Lower leg skin (tissue), 4 donors: ENCODE data around the gene TMEM98. TPM values are rescaled to one million over a fixed set of nuclear protein-coding genes. Genes with fewer than 3 reads are reported as not detected.

Experiments used
- DNase-seq, 2 donors: peaks; one replicate each; pipeline ENCODE4 v3.0.0-alpha.2; 2019; ENCODE audit warnings: low spot score in 2 of 2
- H3K4me3 ChIP-seq: fragments of 200-600 bp; sonication (generic); 2 replicates; pipeline ENCODE4 v1.5.1; 2017; ENCODE audit warnings: mild to moderate bottlenecking, low read depth; ENCODE audit not compliant: poor library complexity, severe bottlenecking
- POLR2A ChIP-seq, 2 donors: fragments of 450-650 bp; IDR thresholded peaks; one replicate each; pipeline ENCODE4 v1.6.1; 2016 to 2017; ENCODE audit warnings: antibody characterized with exemption in 2 of 2, mild to moderate bottlenecking in 1 of 2, moderate library complexity in 1 of 2
- WGBS, 2 donors: methylation state at CpG; one replicate each; pipeline ENCODE4 v1.1.5; 2018; 5-methylcytosine and 5-hydroxymethylcytosine counted together
- intact Hi-C: fragments of 100-400 bp; cut with DNase I; formaldehyde crosslinking; loops from one replicate; pipeline ENCODE4 v1.15.0; 2023; ENCODE audit warnings: low total_unique reads
- total RNA-seq, 4 donors: library from RNA; depleted of rRNA; stranded (reverse); fragments of >200 nt; gene quantifications; one replicate each; pipeline ENCODE4 v1.1.0, GENCODE V29; 2016
- TF ChIP-seq, protein P1 (sequence below), 3 donors: fragments of 450-650 bp; IDR thresholded peaks; one replicate each; pipeline ENCODE4 v1.5.1; 2016; ENCODE audit warnings: antibody characterized with exemption in 3 of 3, mild to moderate bottlenecking in 3 of 3, moderate library complexity in 2 of 3

The TMEM98 gene
- total RNA-seq, 4 donors from 2014 or later = 13.3 to 42.7 (median 18.5) TPM

DNA sequence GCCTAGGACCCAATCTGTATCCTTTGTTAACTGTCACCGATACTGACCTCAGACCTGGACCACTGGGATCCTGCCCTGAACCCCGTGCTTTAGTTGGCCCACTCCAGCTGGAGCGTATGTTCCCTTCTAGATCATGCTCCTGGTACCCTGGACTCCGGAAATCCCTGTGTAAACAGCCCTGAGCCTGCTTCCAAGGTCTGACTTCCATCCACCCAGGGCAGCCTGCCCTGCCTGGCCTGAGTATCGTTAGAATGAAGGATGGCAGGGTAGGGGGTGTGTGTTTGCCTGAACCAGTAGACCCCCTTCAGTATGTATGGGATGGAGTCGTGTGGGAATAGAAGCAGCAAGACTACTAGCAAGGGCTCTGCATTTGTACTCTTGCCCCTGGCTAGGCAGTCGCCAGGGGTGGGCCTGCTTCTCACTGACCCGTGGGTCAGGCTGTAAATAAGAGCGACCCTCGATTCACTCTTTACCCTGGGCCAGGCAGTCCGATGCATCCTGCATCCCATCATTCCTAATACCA, 691 bp upstream of the TMEM98 start:
- 35 to 45% methylated on average over 11 of the region's 11 CpGs for WGBS, 2 donors
- peak in 1 of 2 donors; percentile 79 for DNase-seq
- peak overlapping the region; percentile 59 for H3K4me3 ChIP-seq
- TF ChIP-seq POLR2A (IDR thresholded peaks at IDR 0.05) = no peak
- TF ChIP-seq, protein P1, sequence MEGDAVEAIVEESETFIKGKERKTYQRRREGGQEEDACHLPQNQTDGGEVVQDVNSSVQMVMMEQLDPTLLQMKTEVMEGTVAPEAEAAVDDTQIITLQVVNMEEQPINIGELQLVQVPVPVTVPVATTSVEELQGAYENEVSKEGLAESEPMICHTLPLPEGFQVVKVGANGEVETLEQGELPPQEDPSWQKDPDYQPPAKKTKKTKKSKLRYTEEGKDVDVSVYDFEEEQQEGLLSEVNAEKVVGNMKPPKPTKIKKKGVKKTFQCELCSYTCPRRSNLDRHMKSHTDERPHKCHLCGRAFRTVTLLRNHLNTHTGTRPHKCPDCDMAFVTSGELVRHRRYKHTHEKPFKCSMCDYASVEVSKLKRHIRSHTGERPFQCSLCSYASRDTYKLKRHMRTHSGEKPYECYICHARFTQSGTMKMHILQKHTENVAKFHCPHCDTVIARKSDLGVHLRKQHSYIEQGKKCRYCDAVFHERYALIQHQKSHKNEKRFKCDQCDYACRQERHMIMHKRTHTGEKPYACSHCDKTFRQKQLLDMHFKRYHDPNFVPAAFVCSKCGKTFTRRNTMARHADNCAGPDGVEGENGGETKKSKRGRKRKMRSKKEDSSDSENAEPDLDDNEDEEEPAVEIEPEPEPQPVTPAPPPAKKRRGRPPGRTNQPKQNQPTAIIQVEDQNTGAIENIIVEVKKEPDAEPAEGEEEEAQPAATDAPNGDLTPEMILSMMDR (IDR thresholded peaks at IDR 0.05) = no peak
- intact Hi-C loops = no loop called here

DNA sequence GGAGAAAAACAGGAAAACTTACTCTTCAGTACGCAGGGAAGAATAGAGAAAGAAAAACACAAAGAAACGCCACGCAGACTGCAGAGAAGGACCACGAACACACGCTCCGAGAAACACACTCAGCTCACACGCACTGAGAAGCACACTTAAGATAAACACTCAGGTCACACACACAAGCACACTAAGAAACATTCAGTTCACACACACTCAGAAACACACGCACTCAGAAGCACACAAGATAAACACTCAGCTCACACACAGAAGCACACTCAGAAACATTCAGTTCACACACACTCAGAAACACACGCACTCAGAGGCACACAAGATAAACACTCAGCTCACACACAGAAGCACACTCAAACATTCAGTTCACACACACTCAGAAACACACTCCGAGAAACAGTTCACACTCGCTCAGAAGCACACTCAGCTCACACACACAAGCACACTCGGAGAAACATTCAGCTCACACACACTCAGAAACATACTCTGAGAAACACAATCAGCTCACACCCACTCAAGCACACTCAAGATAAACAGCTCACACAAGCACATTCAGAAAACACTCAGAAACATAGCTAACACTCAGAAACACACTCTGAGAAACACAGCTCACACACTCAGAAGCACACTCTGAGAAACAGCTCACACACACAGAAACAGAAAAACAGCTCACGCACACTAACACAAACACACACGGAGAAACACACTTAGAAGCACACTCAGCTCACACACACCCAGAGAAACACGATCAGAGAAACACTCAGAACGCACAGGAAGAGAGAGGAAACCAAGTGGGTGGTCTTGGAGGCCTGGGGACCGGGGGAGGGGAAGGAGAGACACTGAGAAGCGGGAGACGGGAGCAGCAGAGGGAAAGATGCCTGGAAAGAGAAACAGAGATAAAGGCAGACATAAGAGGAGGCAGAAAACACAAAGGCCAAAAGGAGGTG, 908 bp downstream of the TMEM98 start:
- H3K4me3 ChIP-seq = peak overlapping the region; percentile 59
- TF ChIP-seq, protein P1 (IDR thresholded peaks at IDR 0.05) = no peak
- no peak for TF ChIP-seq POLR2A (IDR thresholded peaks at IDR 0.05)
- WGBS, 2 donors = 20 to 23% methylated on average over 19 of the region's 19 CpGs
- intact Hi-C loops = no loop called here
- DNase-seq = peak in 1 of 2 donors; percentile 61

DNA sequence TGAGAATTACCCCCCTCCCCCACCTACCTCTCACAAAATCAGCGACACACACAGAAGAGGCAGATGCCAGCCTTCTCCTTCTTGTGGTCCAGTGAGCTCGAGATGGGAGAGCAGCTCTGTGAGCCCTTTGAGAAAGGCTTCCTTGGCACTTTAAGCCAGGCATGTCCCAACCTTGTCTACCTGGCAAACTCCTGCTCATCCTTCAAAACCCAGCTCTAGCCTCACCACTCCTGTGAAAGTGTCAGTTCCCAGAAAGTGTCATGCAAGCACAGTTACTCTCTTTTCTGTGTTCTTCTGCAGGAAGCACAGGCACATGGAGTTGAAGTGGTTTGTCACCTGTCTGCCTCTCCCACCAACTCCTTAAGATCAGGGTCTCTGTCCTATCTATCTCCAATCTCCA, 1.6 kb downstream of the TMEM98 start:
- intact Hi-C loops = no loop called here
- TF ChIP-seq, protein P1 (IDR thresholded peaks at IDR 0.05) = no peak
- no peak for TF ChIP-seq POLR2A (IDR thresholded peaks at IDR 0.05)
- WGBS, 2 donors = 69 to 72% methylated on average over 2 of the region's 2 CpGs

DNA sequence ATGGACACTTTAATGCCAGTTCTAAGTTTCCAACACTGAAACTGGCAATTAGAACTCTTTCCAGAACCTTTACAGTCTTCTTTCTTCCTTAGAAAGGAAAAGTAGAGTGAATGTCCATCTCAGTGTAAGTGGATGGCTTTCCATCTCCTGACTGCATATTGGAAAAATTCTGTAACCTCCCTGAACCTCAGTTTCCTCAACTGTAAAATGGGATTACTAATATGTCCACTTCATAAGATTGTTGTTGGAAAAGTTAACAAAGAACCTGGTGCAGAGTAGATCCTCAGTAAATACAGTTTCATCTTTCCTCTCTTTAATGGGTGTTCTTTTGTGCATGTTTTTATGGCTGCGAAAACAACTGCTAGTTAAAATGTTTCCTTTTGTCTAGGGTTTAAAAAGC, 2.6 kb downstream of the TMEM98 start:
- no peak for DNase-seq
- H3K4me3 ChIP-seq = no peak overlapping the region
- no peak for TF ChIP-seq POLR2A (IDR thresholded peaks at IDR 0.05)
- TF ChIP-seq, protein P1 (IDR thresholded peaks at IDR 0.05) = no peak
- intact Hi-C loops = no loop called here
- 97 to 100% methylated on average over 1 of the region's 1 CpG for WGBS, 2 donors

More for the DNA sequence above, 1.6 kb downstream of the TMEM98 start:
- H3K4me3 ChIP-seq = no peak overlapping the region
- peak in 1 of 2 donors; percentile 26 for DNase-seq

DNA sequence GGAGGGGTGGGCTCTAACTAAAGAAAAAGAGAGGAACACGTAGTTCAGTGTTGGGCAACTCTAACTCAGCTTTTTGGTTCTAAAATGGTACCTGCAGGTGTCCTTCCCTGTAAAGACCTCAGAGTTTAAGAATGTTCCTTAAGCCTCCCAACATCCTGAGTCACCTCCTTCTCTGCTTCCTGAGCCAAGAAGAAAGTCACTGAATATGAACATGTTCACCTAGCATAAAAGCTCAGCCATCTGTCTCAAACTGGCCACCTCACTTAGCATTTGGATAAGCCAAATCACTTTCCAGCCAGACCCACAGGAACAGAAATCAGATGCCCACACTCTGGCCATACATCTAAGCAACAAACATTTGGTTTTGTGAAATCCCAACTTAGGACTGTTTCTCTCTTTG, 3.7 kb downstream of the TMEM98 start:
- no peak overlapping the region for H3K4me3 ChIP-seq
- WGBS, 2 donors = 88 to 94% methylated on average over 1 of the region's 1 CpG
- no peak for DNase-seq
- TF ChIP-seq, protein P1 (IDR thresholded peaks at IDR 0.05) = no peak
- no peak for TF ChIP-seq POLR2A (IDR thresholded peaks at IDR 0.05)
- intact Hi-C loops = no loop called here
